HepG2 (cell line): ENCODE measurements around the gene TTLL8. TPM values are rescaled to one million over a fixed set of nuclear protein-coding genes. Genes with fewer than 3 reads are reported as not detected.

Experiments used
- HCFC1 ChIP-seq: fragments of 150-350 bp; IDR thresholded peaks from 2 replicates; pipeline ENCODE4 v1.6.1; 2014; ENCODE audit warnings: low read depth, low read length
- MEF2D ChIP-seq: sonication (generic); formaldehyde crosslinking; IDR thresholded peaks from 2 replicates; pipeline ENCODE4 v1.5.1; 2020; ENCODE audit warnings: mild to moderate bottlenecking, missing genetic modification reagents
- PHF21A ChIP-seq: sonication (generic); formaldehyde crosslinking; IDR thresholded peaks from 2 replicates; pipeline ENCODE4 v1.5.0; 2020; ENCODE audit warnings: mild to moderate bottlenecking, missing genetic modification reagents
- ZBTB3 ChIP-seq: sonication (generic); formaldehyde crosslinking; IDR thresholded peaks from 2 replicates; pipeline ENCODE4 v1.4.0; 2020; ENCODE audit warnings: low read depth, mild to moderate bottlenecking, moderate library complexity, missing genetic modification reagents, borderline replicate concordance
- ZNF407 ChIP-seq: sonication (generic); formaldehyde crosslinking; IDR thresholded peaks from one replicate; pipeline ENCODE4 v1.5.1; 2020; ENCODE audit warnings: mild to moderate bottlenecking, missing genetic modification reagents; ENCODE audit errors: not compliant biosample characterization
- ZNF570 ChIP-seq: sonication (generic); formaldehyde crosslinking; IDR thresholded peaks from 2 replicates; pipeline ENCODE4 v1.4.0; 2020; ENCODE audit warnings: mild to moderate bottlenecking, missing genetic modification reagents, borderline replicate concordance
- polyA plus RNA-seq, 8 experiments: library from polyadenylated mRNA; depleted of rRNA in 3 of 8; stranded (reverse) in 7 of 8; unstranded in 1 of 8; fragments of >200 nt; fragmentation: Illumina TruSeq in 4 of 8; extraction: Trizol in 4 of 8; gene quantifications; 2 replicates each; pipeline versions ENCODE4 v1.2.1 to v1.2.3, GENCODE V29; 2011 to 2016; ENCODE audit warnings: low read depth in 4 of 8, missing spikeins in 1 of 8, mixed read lengths in 1 of 8; ENCODE audit not compliant: insufficient read depth in 1 of 8
- total RNA-seq, 5 experiments: library from RNA; depleted of rRNA; stranded (reverse); fragments of >200 nt; fragmentation: Illumina TruSeq; extraction: Trizol; gene quantifications; 2 replicates each; pipeline ENCODE4 v1.2.3, GENCODE V29; 2016; ENCODE audit warnings: low read depth in 1 of 5

The TTLL8 gene
- total and polyA plus RNA-seq, 2 of the 13 experiments (the other 11 are each of a cell fraction or from before 2014, with no cell fraction given) = not detected

GRCh38 chr22:50057278-50058060 is 629 bp downstream of the TTLL8 start (continued):
- TF ChIP-seq ZNF407 (CRISPR knock-in tag) (no peak), ZBTB3 (CRISPR knock-in tag) (no peak), MEF2D (no peak), PHF21A (CRISPR knock-in tag) (no peak), HCFC1 (no peak), ZNF570 (CRISPR knock-in tag) (no peak)
- TF ChIP-seq, all 625 proteins: peak for 0
